Vagina (tissue), 2 donors: Measurements from ENCODE around the gene PHTF1.

Source experiments
- POLR2A ChIP-seq, 2 donors: fragments of 450-650 bp; IDR thresholded peaks; one replicate each; pipeline ENCODE4 v1.6.1; 2017; ENCODE audit warnings: antibody characterized with exemption in 2 of 2, mild to moderate bottlenecking in 2 of 2, moderate library complexity in 2 of 2
- TF ChIP-seq, protein P1 (sequence below), 3 experiments: fragments of 450-650 bp in 2 of 3; fragments of 200-600 bp in 1 of 3; sonication (generic) in 1 of 3; IDR thresholded peaks; one replicate each; pipeline ENCODE4 v1.5.1; 2017 to 2019; ENCODE audit warnings: antibody characterized with exemption in 3 of 3, mild to moderate bottlenecking in 2 of 3, moderate library complexity in 2 of 3

DNA sequence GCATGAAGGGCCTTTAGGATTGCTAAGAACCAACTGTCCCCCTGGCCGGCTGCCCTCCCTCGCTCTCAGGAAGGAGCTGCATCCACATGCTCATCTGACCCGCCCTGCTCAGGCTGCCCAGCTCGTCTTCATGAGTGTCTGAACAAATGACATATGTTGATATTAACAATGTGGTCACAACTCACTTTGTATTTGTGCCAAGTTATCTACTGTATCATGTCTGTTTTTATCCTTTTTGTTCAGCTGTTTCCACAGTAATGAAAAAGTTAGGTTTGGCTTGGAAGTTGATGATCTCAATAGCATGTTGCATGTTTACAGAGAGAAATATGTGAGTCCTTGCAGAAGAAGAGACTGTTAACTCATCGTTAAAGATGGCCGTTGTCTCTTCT is 75.1 kb downstream of the PHTF1 start:
- TF ChIP-seq, protein P1, sequence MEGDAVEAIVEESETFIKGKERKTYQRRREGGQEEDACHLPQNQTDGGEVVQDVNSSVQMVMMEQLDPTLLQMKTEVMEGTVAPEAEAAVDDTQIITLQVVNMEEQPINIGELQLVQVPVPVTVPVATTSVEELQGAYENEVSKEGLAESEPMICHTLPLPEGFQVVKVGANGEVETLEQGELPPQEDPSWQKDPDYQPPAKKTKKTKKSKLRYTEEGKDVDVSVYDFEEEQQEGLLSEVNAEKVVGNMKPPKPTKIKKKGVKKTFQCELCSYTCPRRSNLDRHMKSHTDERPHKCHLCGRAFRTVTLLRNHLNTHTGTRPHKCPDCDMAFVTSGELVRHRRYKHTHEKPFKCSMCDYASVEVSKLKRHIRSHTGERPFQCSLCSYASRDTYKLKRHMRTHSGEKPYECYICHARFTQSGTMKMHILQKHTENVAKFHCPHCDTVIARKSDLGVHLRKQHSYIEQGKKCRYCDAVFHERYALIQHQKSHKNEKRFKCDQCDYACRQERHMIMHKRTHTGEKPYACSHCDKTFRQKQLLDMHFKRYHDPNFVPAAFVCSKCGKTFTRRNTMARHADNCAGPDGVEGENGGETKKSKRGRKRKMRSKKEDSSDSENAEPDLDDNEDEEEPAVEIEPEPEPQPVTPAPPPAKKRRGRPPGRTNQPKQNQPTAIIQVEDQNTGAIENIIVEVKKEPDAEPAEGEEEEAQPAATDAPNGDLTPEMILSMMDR (IDR thresholded peaks at IDR 0.05), result no peak
- TF ChIP-seq POLR2A (IDR thresholded peaks at IDR 0.05), result no peak
